ENCODE results near the gene IL4. TPM values are rescaled to one million over a fixed set of nuclear protein-coding genes. Genes with fewer than 3 reads are reported as not detected.
"Not testable (repeated sequence)": the region's sequence is repeated elsewhere in the genome, so short reads cannot be mapped to it uniquely, and the experiment has no call there.

IL4 gene
- polyA plus RNA-seq (2013, experiment 1 of 2) = not detected
- not detected for polyA plus RNA-seq (2013, experiment 2 of 2)

- no peak within 1 kb of the TSS for H3K18ac ChIP-seq (ENCODE audit: low read length)
- no peak within 1 kb of the TSS for H3K4me2 ChIP-seq (ENCODE audit: low read length)
- no peaks in the 10 kb centered on the region for H3K36me3 ChIP-seq (ENCODE audit: control insufficient read depth, insufficient read depth, low read length)
- no peak within 1 kb of the TSS for H3K23ac ChIP-seq (ENCODE audit: low read length)
- no peak within 1 kb of the TSS for H2BK15ac ChIP-seq (replicated peaks; ENCODE audit: low read depth)
- no peak within 1 kb of the TSS for H4K8ac ChIP-seq (ENCODE audit: low read depth, low read length)
- no peak within 1 kb of the TSS for H2BK5ac ChIP-seq (ENCODE audit: low read length)
- no CpG with 5 or more reads among the region's 14 CpGs for WGBS (ENCODE audit: extremely low coverage, insufficient coverage, low lambda C conversion rate)
- H3K79me1 ChIP-seq (ENCODE audit: low read length) = no peaks in the 10 kb centered on the region
- no peak within 1 kb of the TSS for H2BK120ac ChIP-seq (ENCODE audit: low read depth, low read length)
- H3K56ac ChIP-seq (ENCODE audit: low read length) = no peak within 1 kb of the TSS
- H2AK5ac ChIP-seq (ENCODE audit: low read length) = no peak within 1 kb of the TSS
- no peaks in the 10 kb centered on the region for H3K79me2 ChIP-seq (ENCODE audit: control insufficient read depth, insufficient read depth, low read length)
- no peak within 1 kb of the TSS for H3K9ac ChIP-seq (ENCODE audit: low read length)
- no peak within 1 kb of the TSS for H3K4me3 ChIP-seq (ENCODE audit: low read length)
- H3K27ac ChIP-seq (ENCODE audit: low read depth, low read length) = no peak within 1 kb of the TSS
- DNase-seq = no peak
- no peaks in the 10 kb centered on the region for H3K27me3 ChIP-seq (ENCODE audit: insufficient read depth, low read length, poor library complexity)
- H3K4ac ChIP-seq (ENCODE audit: low read depth, low read length) = no peak within 1 kb of the TSS
- H3K4me1 ChIP-seq (ENCODE audit: control insufficient read depth, low read depth, low read length) = peaks cover 2% of the 10 kb centered on the region
- H4K5ac ChIP-seq (ENCODE audit: low read length) = no peak within 1 kb of the TSS
Observed at GRCh38 chr5:132673939-132674630, at the start of gene IL4. TSS of gene IL4 (plus strand) at chr5:132673989. CDS start at chr5:132674051, 62 bp downstream.

GRCh38 chr5:132627470-132627869, 46.3 kb upstream of the IL4 start:
- H3K79me1 ChIP-seq (ENCODE audit: low read length) = no peaks in the 10 kb centered on the region
- no peak overlapping the region for H4K8ac ChIP-seq (ENCODE audit: low read depth, low read length)
- no peak overlapping the region for H3K4ac ChIP-seq (ENCODE audit: low read depth, low read length)
- H3K36me3 ChIP-seq (ENCODE audit: control insufficient read depth, insufficient read depth, low read length) = no peaks in the 10 kb centered on the region
- H3K27ac ChIP-seq (ENCODE audit: low read depth, low read length) = no peak overlapping the region
- H3K4me2 ChIP-seq (ENCODE audit: low read length) = no peak overlapping the region
- H3K79me2 ChIP-seq (ENCODE audit: control insufficient read depth, insufficient read depth, low read length) = no peaks in the 10 kb centered on the region
- DNase-seq = no peak
- H3K18ac ChIP-seq (ENCODE audit: low read length) = no peak overlapping the region
- no peak overlapping the region for H2AK5ac ChIP-seq (ENCODE audit: low read length)
- no peak overlapping the region for H3K9ac ChIP-seq (ENCODE audit: low read length)
- no peak overlapping the region for H4K5ac ChIP-seq (ENCODE audit: low read length)
- no CpG with 5 or more reads among the region's 2 CpGs for WGBS (ENCODE audit: extremely low coverage, insufficient coverage, low lambda C conversion rate)
- H2BK15ac ChIP-seq (replicated peaks; ENCODE audit: low read depth) = no peak overlapping the region
- no peak overlapping the region for H3K4me3 ChIP-seq (ENCODE audit: low read length)
- H3K23ac ChIP-seq (ENCODE audit: low read length) = no peak overlapping the region
- H3K56ac ChIP-seq (ENCODE audit: low read length) = no peak overlapping the region
- no peak overlapping the region for H2BK5ac ChIP-seq (ENCODE audit: low read length)
- H3K4me1 ChIP-seq (ENCODE audit: control insufficient read depth, low read depth, low read length) = no peaks in the 10 kb centered on the region
- H2BK120ac ChIP-seq (ENCODE audit: low read depth, low read length) = no peak overlapping the region
- no peaks in the 10 kb centered on the region for H3K27me3 ChIP-seq (ENCODE audit: insufficient read depth, low read length, poor library complexity)

- Histone ChIP-seq H2BK15ac (replicated peaks; ENCODE audit: low read depth) (no peak overlapping the region), H3K4me2 (ENCODE audit: low read length) (no peak overlapping the region), H3K36me3 (ENCODE audit: control insufficient read depth, insufficient read depth, low read length) (no peaks in the 10 kb centered on the region), H3K9ac (ENCODE audit: low read length) (no peak overlapping the region), H3K27ac (ENCODE audit: low read depth, low read length) (no peak overlapping the region), H3K4ac (ENCODE audit: low read depth, low read length) (no peak overlapping the region), H3K4me1 (ENCODE audit: control insufficient read depth, low read depth, low read length) (no peaks in the 10 kb centered on the region), H4K8ac (ENCODE audit: low read depth, low read length) (no peak overlapping the region), H3K79me2 (ENCODE audit: control insufficient read depth, insufficient read depth, low read length) (no peaks in the 10 kb centered on the region), H2BK5ac (ENCODE audit: low read length) (no peak overlapping the region), H3K56ac (ENCODE audit: low read length) (no peak overlapping the region), H3K23ac (ENCODE audit: low read length) (no peak overlapping the region), H2AK5ac (ENCODE audit: low read length) (no peak overlapping the region), H3K4me3 (ENCODE audit: low read length) (no peak overlapping the region), H3K27me3 (ENCODE audit: insufficient read depth, low read length, poor library complexity) (no peaks in the 10 kb centered on the region), H3K18ac (ENCODE audit: low read length) (no peak overlapping the region), H2BK120ac (ENCODE audit: low read depth, low read length) (no peak overlapping the region), H4K5ac (ENCODE audit: low read length) (no peak overlapping the region), H3K79me1 (ENCODE audit: low read length) (no peaks in the 10 kb centered on the region)
- no CpG with 5 or more reads among the region's 2 CpGs for WGBS (ENCODE audit: extremely low coverage, insufficient coverage, low lambda C conversion rate)
- no peak for DNase-seq
Observed at GRCh38 chr5:132628814-132629213, 45.0 kb upstream of the IL4 start.

GRCh38 chr5:132629230-132629944, 44.4 kb upstream of the IL4 start:
- H2BK5ac ChIP-seq (ENCODE audit: low read length) = no peak overlapping the region
- no peak overlapping the region for H3K4me3 ChIP-seq (ENCODE audit: low read length)
- no peak overlapping the region for H3K4ac ChIP-seq (ENCODE audit: low read depth, low read length)
- no peak overlapping the region for H3K9ac ChIP-seq (ENCODE audit: low read length)
- no peaks in the 10 kb centered on the region for H3K4me1 ChIP-seq (ENCODE audit: control insufficient read depth, low read depth, low read length)
- H3K36me3 ChIP-seq (ENCODE audit: control insufficient read depth, insufficient read depth, low read length) = no peaks in the 10 kb centered on the region
- H2AK5ac ChIP-seq (ENCODE audit: low read length) = no peak overlapping the region
- H3K27me3 ChIP-seq (ENCODE audit: insufficient read depth, low read length, poor library complexity) = no peaks in the 10 kb centered on the region
- no peaks in the 10 kb centered on the region for H3K79me1 ChIP-seq (ENCODE audit: low read length)
- DNase-seq = no peak
- no CpG with 5 or more reads among the region's 5 CpGs for WGBS (ENCODE audit: extremely low coverage, insufficient coverage, low lambda C conversion rate)
- H3K18ac ChIP-seq (ENCODE audit: low read length) = no peak overlapping the region
- no peak overlapping the region for H3K23ac ChIP-seq (ENCODE audit: low read length)
- H4K8ac ChIP-seq (ENCODE audit: low read depth, low read length) = no peak overlapping the region
- no peak overlapping the region for H3K27ac ChIP-seq (ENCODE audit: low read depth, low read length)
- no peak overlapping the region for H3K4me2 ChIP-seq (ENCODE audit: low read length)
- no peaks in the 10 kb centered on the region for H3K79me2 ChIP-seq (ENCODE audit: control insufficient read depth, insufficient read depth, low read length)
- H4K5ac ChIP-seq (ENCODE audit: low read length) = no peak overlapping the region
- H2BK120ac ChIP-seq (ENCODE audit: low read depth, low read length) = no peak overlapping the region
- no peak overlapping the region for H3K56ac ChIP-seq (ENCODE audit: low read length)
- no peak overlapping the region for H2BK15ac ChIP-seq (replicated peaks; ENCODE audit: low read depth)

- not testable (repeated sequence) for H3K56ac ChIP-seq (ENCODE audit: low read length); H3K36me3 ChIP-seq (ENCODE audit: control insufficient read depth, insufficient read depth, low read length); H3K4me3 ChIP-seq (ENCODE audit: low read length); H2BK120ac ChIP-seq (ENCODE audit: low read depth, low read length); H3K23ac ChIP-seq (ENCODE audit: low read length); H4K8ac ChIP-seq (ENCODE audit: low read depth, low read length); H3K79me2 ChIP-seq (ENCODE audit: control insufficient read depth, insufficient read depth, low read length); H3K9ac ChIP-seq (ENCODE audit: low read length); H3K27me3 ChIP-seq (ENCODE audit: insufficient read depth, low read length, poor library complexity); H3K4ac ChIP-seq (ENCODE audit: low read depth, low read length); H2AK5ac ChIP-seq (ENCODE audit: low read length); H3K4me2 ChIP-seq (ENCODE audit: low read length); H3K18ac ChIP-seq (ENCODE audit: low read length); H2BK15ac ChIP-seq (replicated peaks; ENCODE audit: low read depth); H4K5ac ChIP-seq (ENCODE audit: low read length); DNase-seq; H2BK5ac ChIP-seq (ENCODE audit: low read length); H3K4me1 ChIP-seq (ENCODE audit: control insufficient read depth, low read depth, low read length); H3K79me1 ChIP-seq (ENCODE audit: low read length); H3K27ac ChIP-seq (ENCODE audit: low read depth, low read length)
- WGBS (ENCODE audit: extremely low coverage, insufficient coverage, low lambda C conversion rate) = no CpG with 5 or more reads among the region's 4 CpGs
Observed at GRCh38 chr5:132633587-132633986, 40.2 kb upstream of the IL4 start.
